ENCODE measurements around the gene CARMIL1.

CARMIL1 gene

GRCh38 chr6:25351485-25351884 lies 72.3 kb downstream of the CARMIL1 start:
- Histone ChIP-seq H3K27me3 (ENCODE audit: control insufficient read depth, insufficient read depth, low read length) (no peaks in the 10 kb centered on the region), H3K36me3 (ENCODE audit: control insufficient read depth, insufficient read depth, low read length) (no peaks in the 10 kb centered on the region), H3K4me3 (ENCODE audit: low read length) (no peak overlapping the region), H3K27ac (ENCODE audit: low read depth, low read length) (no peak overlapping the region), H3K4me1 (ENCODE audit: control insufficient read depth, insufficient read depth, low read length) (no peaks in the 10 kb centered on the region), H3K9ac (ENCODE audit: low read length) (no peak overlapping the region)

GRCh38 chr6:25352285-25352684 lies 73.1 kb downstream of the CARMIL1 start:
- Histone ChIP-seq H3K27ac (ENCODE audit: low read depth, low read length) (no peak overlapping the region), H3K9ac (ENCODE audit: low read length) (no peak overlapping the region), H3K36me3 (ENCODE audit: control insufficient read depth, insufficient read depth, low read length) (no peaks in the 10 kb centered on the region), H3K4me3 (ENCODE audit: low read length) (no peak overlapping the region), H3K4me1 (ENCODE audit: control insufficient read depth, insufficient read depth, low read length) (no peaks in the 10 kb centered on the region), H3K27me3 (ENCODE audit: control insufficient read depth, insufficient read depth, low read length) (no peaks in the 10 kb centered on the region)

- Histone ChIP-seq H3K36me3 (ENCODE audit: control insufficient read depth, insufficient read depth, low read length) (no peaks in the 10 kb centered on the region), H3K27me3 (ENCODE audit: control insufficient read depth, insufficient read depth, low read length) (no peaks in the 10 kb centered on the region), H3K4me3 (ENCODE audit: low read length) (no peak overlapping the region), H3K27ac (ENCODE audit: low read depth, low read length) (no peak overlapping the region), H3K9ac (ENCODE audit: low read length) (no peak overlapping the region), H3K4me1 (ENCODE audit: control insufficient read depth, insufficient read depth, low read length) (no peaks in the 10 kb centered on the region)
Measured at GRCh38 chr6:25354078-25354932, 75.1 kb downstream of the CARMIL1 start.

- Histone ChIP-seq H3K9ac (ENCODE audit: low read length) (no peak overlapping the region), H3K27me3 (ENCODE audit: control insufficient read depth, insufficient read depth, low read length) (no peaks in the 10 kb centered on the region), H3K27ac (ENCODE audit: low read depth, low read length) (no peak overlapping the region), H3K4me3 (ENCODE audit: low read length) (no peak overlapping the region), H3K36me3 (ENCODE audit: control insufficient read depth, insufficient read depth, low read length) (no peaks in the 10 kb centered on the region), H3K4me1 (ENCODE audit: control insufficient read depth, insufficient read depth, low read length) (no peaks in the 10 kb centered on the region)
Measured at GRCh38 chr6:25359191-25359861, 80.2 kb downstream of the CARMIL1 start.

- Histone ChIP-seq H3K4me1 (ENCODE audit: control insufficient read depth, insufficient read depth, low read length) (no peaks in the 10 kb centered on the region), H3K27me3 (ENCODE audit: control insufficient read depth, insufficient read depth, low read length) (no peaks in the 10 kb centered on the region), H3K27ac (ENCODE audit: low read depth, low read length) (no peak overlapping the region), H3K4me3 (ENCODE audit: low read length) (no peak overlapping the region), H3K36me3 (ENCODE audit: control insufficient read depth, insufficient read depth, low read length) (no peaks in the 10 kb centered on the region), H3K9ac (ENCODE audit: low read length) (no peak overlapping the region)
Measured at GRCh38 chr6:25359891-25360290, 80.7 kb downstream of the CARMIL1 start.

GRCh38 chr6:25360621-25361020 lies 81.4 kb downstream of the CARMIL1 start:
- Histone ChIP-seq H3K27ac (ENCODE audit: low read depth, low read length) (no peak overlapping the region), H3K4me1 (ENCODE audit: control insufficient read depth, insufficient read depth, low read length) (no peaks in the 10 kb centered on the region), H3K27me3 (ENCODE audit: control insufficient read depth, insufficient read depth, low read length) (no peaks in the 10 kb centered on the region), H3K36me3 (ENCODE audit: control insufficient read depth, insufficient read depth, low read length) (no peaks in the 10 kb centered on the region), H3K9ac (ENCODE audit: low read length) (no peak overlapping the region), H3K4me3 (ENCODE audit: low read length) (no peak overlapping the region)

GRCh38 chr6:25363427-25363826 lies 84.3 kb downstream of the CARMIL1 start:
- Histone ChIP-seq H3K4me1 (ENCODE audit: control insufficient read depth, insufficient read depth, low read length) (no peaks in the 10 kb centered on the region), H3K4me3 (ENCODE audit: low read length) (no peak overlapping the region), H3K27ac (ENCODE audit: low read depth, low read length) (no peak overlapping the region)

GRCh38 chr6:25365154-25365553 lies 86.0 kb downstream of the CARMIL1 start:
- H3K9ac ChIP-seq (ENCODE audit: low read length): no peak overlapping the region
- H3K36me3 ChIP-seq (ENCODE audit: control insufficient read depth, insufficient read depth, low read length): no peaks in the 10 kb centered on the region
- no peaks in the 10 kb centered on the region for H3K4me1 ChIP-seq (ENCODE audit: control insufficient read depth, insufficient read depth, low read length)
- no peaks in the 10 kb centered on the region for H3K27me3 ChIP-seq (ENCODE audit: control insufficient read depth, insufficient read depth, low read length)
- H3K27ac ChIP-seq (ENCODE audit: low read depth, low read length): no peak overlapping the region
- no peak overlapping the region for H3K4me3 ChIP-seq (ENCODE audit: low read length)

More at GRCh38 chr6:25363427-25363826, 84.3 kb downstream of the CARMIL1 start:
- Histone ChIP-seq H3K9ac (ENCODE audit: low read length) (no peak overlapping the region), H3K27me3 (ENCODE audit: control insufficient read depth, insufficient read depth, low read length) (no peaks in the 10 kb centered on the region), H3K36me3 (ENCODE audit: control insufficient read depth, insufficient read depth, low read length) (no peaks in the 10 kb centered on the region)

- Histone ChIP-seq H3K27ac (ENCODE audit: low read depth, low read length) (no peak overlapping the region), H3K4me3 (ENCODE audit: low read length) (peak overlapping the region; percentile 30), H3K27me3 (ENCODE audit: control insufficient read depth, insufficient read depth, low read length) (no peaks in the 10 kb centered on the region), H3K4me1 (ENCODE audit: control insufficient read depth, insufficient read depth, low read length) (no peaks in the 10 kb centered on the region), H3K36me3 (ENCODE audit: control insufficient read depth, insufficient read depth, low read length) (no peaks in the 10 kb centered on the region), H3K9ac (ENCODE audit: low read length) (no peak overlapping the region)
Measured at GRCh38 chr6:25366903-25367545, 87.8 kb downstream of the CARMIL1 start.

GRCh38 chr6:25369036-25369432 lies 89.9 kb downstream of the CARMIL1 start:
- peak overlapping the region; percentile 4 for H3K4me3 ChIP-seq (ENCODE audit: low read length)
- no peaks in the 10 kb centered on the region for H3K36me3 ChIP-seq (ENCODE audit: control insufficient read depth, insufficient read depth, low read length)
- H3K27ac ChIP-seq (ENCODE audit: low read depth, low read length): no peak overlapping the region
- no peak overlapping the region for H3K9ac ChIP-seq (ENCODE audit: low read length)
- H3K4me1 ChIP-seq (ENCODE audit: control insufficient read depth, insufficient read depth, low read length): no peaks in the 10 kb centered on the region
- H3K27me3 ChIP-seq (ENCODE audit: control insufficient read depth, insufficient read depth, low read length): no peaks in the 10 kb centered on the region

- H3K4me1 ChIP-seq (ENCODE audit: control insufficient read depth, insufficient read depth, low read length): no peaks in the 10 kb centered on the region
- H3K4me3 ChIP-seq (ENCODE audit: low read length): peak overlapping the region; percentile 20
- H3K27ac ChIP-seq (ENCODE audit: low read depth, low read length): no peak overlapping the region
- H3K27me3 ChIP-seq (ENCODE audit: control insufficient read depth, insufficient read depth, low read length): no peaks in the 10 kb centered on the region
- no peak overlapping the region for H3K9ac ChIP-seq (ENCODE audit: low read length)
- no peaks in the 10 kb centered on the region for H3K36me3 ChIP-seq (ENCODE audit: control insufficient read depth, insufficient read depth, low read length)
Measured at GRCh38 chr6:25369433-25370177, 90.4 kb downstream of the CARMIL1 start.
